ENCODE measurements around the gene KRT36.

The KRT36 gene

GRCh38 chr17:41516830-41517283 is 27.1 kb upstream of the KRT36 start:
- TF ChIP-seq CTCF (IDR thresholded peaks at IDR 0.05; ENCODE audit: low read length, missing control alignments), result no peak
- no peak overlapping the region for H3K4me3 ChIP-seq (replicated peaks; ENCODE audit: low read depth, low read length)
- no peak for DNase-seq (ENCODE audit: low read depth)

DNA sequence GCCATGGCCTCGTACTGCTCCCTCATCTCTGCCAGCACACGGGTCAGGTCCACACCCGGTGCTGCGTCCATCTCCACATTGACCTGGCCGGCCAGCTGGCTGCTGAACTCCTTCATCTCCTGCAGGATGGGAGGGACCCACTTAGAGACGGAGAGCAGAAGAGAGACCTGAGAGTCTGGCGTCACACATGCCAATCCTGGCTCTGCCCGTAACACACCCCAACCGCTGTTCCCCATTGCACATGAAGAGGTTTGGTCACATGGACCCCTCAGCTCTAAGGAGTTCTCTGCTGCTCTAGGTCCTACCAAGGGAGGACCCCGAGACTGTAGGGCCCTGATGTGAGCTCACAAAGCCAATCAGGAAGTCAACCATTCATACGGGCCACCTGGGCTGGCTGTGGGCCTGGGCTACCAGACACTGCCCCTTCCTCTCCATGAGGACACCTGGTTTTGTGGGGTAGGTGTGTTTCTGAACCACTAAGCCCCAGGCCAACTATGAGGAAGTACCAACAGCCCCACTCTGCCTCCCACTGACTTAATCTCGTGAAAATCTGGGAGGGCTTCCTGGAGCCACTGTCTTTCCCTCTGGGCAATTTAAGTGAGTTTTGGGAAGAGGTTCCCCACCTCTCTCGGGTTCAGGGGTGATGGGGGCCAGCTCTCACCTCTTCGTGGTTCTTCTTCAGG is 26.6 kb upstream of the KRT36 start:
- TF ChIP-seq CTCF (IDR thresholded peaks at IDR 0.05; ENCODE audit: low read length, missing control alignments), result no peak
- no peak overlapping the region for H3K4me3 ChIP-seq (replicated peaks; ENCODE audit: low read depth, low read length)
- DNase-seq (ENCODE audit: low read depth), result no peak

GRCh38 chr17:41513168-41513547 is 23.4 kb upstream of the KRT36 start:
- no peak for TF ChIP-seq CTCF (IDR thresholded peaks at IDR 0.05; ENCODE audit: low read length, missing control alignments)
- DNase-seq (ENCODE audit: low read depth), result no peak
- H3K4me3 ChIP-seq (replicated peaks; ENCODE audit: low read depth, low read length), result no peak overlapping the region

DNA sequence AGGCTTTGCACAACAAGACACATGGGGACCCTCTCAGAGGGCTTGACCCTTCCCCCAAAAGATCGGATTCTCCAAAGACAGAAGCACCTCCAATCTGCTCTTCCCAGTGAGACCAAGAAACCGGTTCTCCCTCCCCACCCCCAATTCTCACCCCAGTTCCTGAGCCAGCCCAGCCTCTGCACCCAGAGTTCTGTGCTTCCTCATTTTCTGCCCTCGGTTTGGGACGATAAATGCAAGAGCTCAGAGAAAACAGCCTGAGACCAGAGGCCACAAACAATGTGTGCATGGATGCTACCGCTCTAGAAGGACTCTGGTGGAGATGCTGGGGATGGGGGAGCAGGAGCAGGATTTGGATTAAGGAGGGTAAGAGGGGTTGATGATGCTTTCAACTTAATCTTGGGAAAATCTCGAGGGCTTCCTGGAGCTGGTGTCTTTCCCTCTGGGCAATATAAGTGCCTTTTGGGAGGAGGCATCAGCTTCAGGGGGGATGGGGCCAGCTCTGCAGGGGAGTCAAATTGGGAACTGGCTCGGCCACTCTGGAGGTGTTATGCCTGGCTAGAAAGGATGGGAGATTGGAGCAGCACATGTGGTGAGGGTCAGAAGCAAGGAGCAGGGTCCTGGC is 22.9 kb upstream of the KRT36 start:
- H3K4me3 ChIP-seq (replicated peaks; ENCODE audit: low read depth, low read length), result no peak overlapping the region
- DNase-seq (ENCODE audit: low read depth), result no peak
- TF ChIP-seq CTCF (IDR thresholded peaks at IDR 0.05; ENCODE audit: low read length, missing control alignments), result no peak

GRCh38 chr17:41511716-41512115 is 22.0 kb upstream of the KRT36 start:
- no peak for DNase-seq (ENCODE audit: low read depth)
- no peak for TF ChIP-seq CTCF (IDR thresholded peaks at IDR 0.05; ENCODE audit: low read length, missing control alignments)
- H3K4me3 ChIP-seq (replicated peaks; ENCODE audit: low read depth, low read length), result no peak overlapping the region

- no peak for TF ChIP-seq CTCF (IDR thresholded peaks at IDR 0.05; ENCODE audit: low read length, missing control alignments)
- H3K4me3 ChIP-seq (replicated peaks; ENCODE audit: low read depth, low read length), result no peak overlapping the region
- DNase-seq (ENCODE audit: low read depth), result no peak
Measured at GRCh38 chr17:41511116-41511515, 21.4 kb upstream of the KRT36 start.
